HG03159 (cell line): Measurements from ENCODE around the gene MEIS2.

ENCODE experiments used
- ATAC-seq: cut with Tn5 transposase; IDR thresholded peaks from one replicate; pipeline ENCODE4 v1.9.1; 2021; ENCODE audit warnings: mild to moderate bottlenecking, moderate library complexity; ENCODE audit not compliant: unreplicated experiment

MEIS2 gene

GRCh38 chr15:36940219-36940618 lies 160.1 kb downstream of the MEIS2 start:
- no peak for ATAC-seq

GRCh38 chr15:36938764-36939163 lies 161.6 kb downstream of the MEIS2 start:
- no peak for ATAC-seq

- ATAC-seq: no peak
These were observed 162.2 kb downstream of the MEIS2 start for GRCh38 chr15:36938131-36938530.

- no peak for ATAC-seq
These were observed 163.7 kb downstream of the MEIS2 start for GRCh38 chr15:36936613-36937012.

- no peak for ATAC-seq
These were observed 166.9 kb downstream of the MEIS2 start for GRCh38 chr15:36933255-36933990.

- ATAC-seq: no peak
These were observed 168.3 kb downstream of the MEIS2 start for GRCh38 chr15:36932070-36932469.

- ATAC-seq: no peak
These were observed 168.9 kb downstream of the MEIS2 start for GRCh38 chr15:36931434-36931833.

GRCh38 chr15:36926427-36926825 lies 173.9 kb downstream of the MEIS2 start:
- no peak for ATAC-seq

GRCh38 chr15:36925653-36926426 lies 174.5 kb downstream of the MEIS2 start:
- no peak for ATAC-seq

- no peak for ATAC-seq
These were observed 175.3 kb downstream of the MEIS2 start for GRCh38 chr15:36925049-36925448.

- ATAC-seq: no peak
These were observed 176.3 kb downstream of the MEIS2 start for GRCh38 chr15:36924034-36924433.

GRCh38 chr15:36921484-36922091 lies 178.8 kb downstream of the MEIS2 start:
- no peak for ATAC-seq

GRCh38 chr15:36917411-36918267 lies 182.7 kb downstream of the MEIS2 start:
- no peak for ATAC-seq

- ATAC-seq: no peak
These were observed 185.2 kb downstream of the MEIS2 start for GRCh38 chr15:36914960-36915808.

- no peak for ATAC-seq
These were observed 185.9 kb downstream of the MEIS2 start for GRCh38 chr15:36914466-36914865.

- no peak for ATAC-seq
These were observed 188.0 kb downstream of the MEIS2 start for GRCh38 chr15:36912311-36912712.

- ATAC-seq: no peak
These were observed 188.9 kb downstream of the MEIS2 start for GRCh38 chr15:36911322-36911944.

GRCh38 chr15:36908991-36909390 lies 191.4 kb downstream of the MEIS2 start:
- ATAC-seq: no peak

- no peak for ATAC-seq
These were observed 193.1 kb downstream of the MEIS2 start for GRCh38 chr15:36907295-36907694.

GRCh38 chr15:36905908-36906307 lies 194.4 kb downstream of the MEIS2 start:
- no peak for ATAC-seq
